Measurements from ENCODE around the gene RPL11.

GRCh38 chr1:23727362-23727811 is 35.8 kb downstream of the RPL11 start:
- TF ChIP-seq EZH2 (IDR thresholded peaks at IDR 0.05; ENCODE audit: insufficient read depth, poor library complexity, severe bottlenecking) = no peak
- no peak for TF ChIP-seq EZH2phosphoT487 (IDR thresholded peaks at IDR 0.05; ENCODE audit: insufficient read depth, low read depth)
